GM19099 (cell line): Measurements from ENCODE around the gene GPC5.

Source experiments
- POLR2A ChIP-seq: IDR thresholded peaks from 3 replicates; pipeline ENCODE4 v1.6.1; 2011; ENCODE audit warnings: low read depth; ENCODE audit not compliant: insufficient read length; ENCODE audit errors: extremely low read depth

Gene GPC5

DNA sequence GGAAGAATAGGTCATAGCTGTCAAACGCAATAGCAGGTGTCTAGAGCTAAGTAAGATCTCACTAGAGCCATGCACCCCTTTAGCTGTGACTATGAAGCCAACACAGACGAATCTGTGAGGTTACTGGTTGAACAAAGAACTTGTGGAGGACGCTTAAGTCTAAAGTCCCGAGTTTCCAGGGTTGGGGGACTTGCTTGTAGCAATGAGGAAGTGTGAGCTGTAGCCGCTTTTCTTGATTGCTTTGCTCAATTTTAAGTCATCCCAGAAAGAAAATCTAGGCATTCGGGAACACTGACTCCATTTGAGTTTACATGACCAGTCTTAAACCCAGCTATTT lies 1.6 kb downstream of the GPC5 start:
- TF ChIP-seq POLR2A: no peak

DNA sequence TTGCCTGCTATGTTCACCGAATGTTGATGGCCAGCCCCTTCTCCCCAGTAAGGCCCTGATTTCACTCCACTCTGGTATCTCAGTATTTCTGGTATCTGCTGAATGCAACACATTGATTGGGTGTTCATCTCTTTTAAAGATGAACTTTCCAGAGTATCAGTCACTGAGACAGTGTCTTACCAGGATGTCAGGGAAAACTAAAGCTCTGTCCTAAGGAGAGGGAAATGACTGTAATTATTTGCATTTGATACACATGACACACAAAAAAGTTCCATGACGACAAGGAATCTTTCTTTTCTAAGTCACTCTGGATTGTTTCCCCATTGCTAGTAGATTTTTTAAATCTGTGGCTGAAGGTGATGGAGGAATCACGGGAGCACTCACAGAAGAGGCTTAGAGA lies 2.2 kb downstream of the GPC5 start:
- no peak for TF ChIP-seq POLR2A

- TF ChIP-seq POLR2A: no peak
Observed at GRCh38 chr13:91401920-91402319, 3.5 kb downstream of the GPC5 start.

GRCh38 chr13:91405240-91405639 lies 6.8 kb downstream of the GPC5 start:
- no peak for TF ChIP-seq POLR2A

DNA sequence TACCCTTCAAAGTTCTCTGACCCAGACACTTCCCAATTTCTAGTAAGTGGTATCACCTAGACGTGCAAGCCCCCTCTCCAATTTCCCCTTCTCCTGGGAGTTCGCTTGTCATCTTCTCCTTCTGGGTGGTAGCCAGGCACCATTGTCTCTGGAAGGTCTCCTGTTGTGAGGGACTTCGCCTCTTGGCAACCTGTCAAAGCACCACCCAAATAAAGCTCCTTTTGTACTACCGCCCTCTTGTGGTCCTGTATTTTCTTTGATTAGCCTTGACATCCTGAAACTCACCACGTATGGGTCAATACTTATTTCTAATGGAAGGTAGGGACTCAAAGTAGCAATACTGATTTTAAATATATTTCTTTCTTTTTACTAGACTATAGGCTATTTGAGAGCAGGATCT lies 8.2 kb downstream of the GPC5 start:
- no peak for TF ChIP-seq POLR2A

GRCh38 chr13:91408971-91409370 lies 10.6 kb downstream of the GPC5 start:
- no peak for TF ChIP-seq POLR2A

DNA sequence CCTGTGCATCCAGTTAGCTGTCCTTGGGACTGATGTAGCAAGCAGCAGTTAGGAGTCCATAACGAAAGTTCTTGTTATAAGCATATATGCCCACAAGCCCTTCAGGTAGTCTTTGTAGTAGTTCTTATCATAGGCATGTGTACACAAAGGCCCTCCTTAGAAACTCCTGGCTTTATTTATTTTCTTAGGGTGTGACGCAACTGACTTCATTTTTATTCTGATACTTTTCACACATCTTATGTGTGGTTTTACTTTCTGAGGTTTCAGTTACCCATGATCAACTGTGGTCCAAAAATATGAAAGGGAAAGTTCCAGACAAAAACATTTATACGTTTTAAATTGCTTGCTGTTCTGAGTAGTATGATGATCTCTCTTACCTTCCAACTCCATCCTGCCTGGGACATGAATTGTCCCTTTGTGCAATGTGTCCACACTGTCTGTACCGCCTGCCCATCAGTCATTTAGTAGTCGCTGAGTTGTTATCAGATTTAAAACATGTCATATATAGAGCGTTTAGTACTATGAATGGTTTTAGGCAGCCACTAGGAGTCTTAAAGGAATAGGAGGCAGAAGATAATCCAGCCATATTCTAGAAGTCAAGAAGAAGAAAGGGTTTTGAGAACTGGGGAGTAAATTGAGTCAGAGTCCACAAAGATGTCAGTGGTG lies 19.4 kb downstream of the GPC5 start:
- no peak for TF ChIP-seq POLR2A

- no peak for TF ChIP-seq POLR2A
Observed at GRCh38 chr13:91426913-91427312, 28.5 kb downstream of the GPC5 start.

GRCh38 chr13:91450913-91451312 lies 52.5 kb downstream of the GPC5 start:
- no peak for TF ChIP-seq POLR2A

GRCh38 chr13:91454666-91455065 lies 56.2 kb downstream of the GPC5 start:
- no peak for TF ChIP-seq POLR2A

DNA sequence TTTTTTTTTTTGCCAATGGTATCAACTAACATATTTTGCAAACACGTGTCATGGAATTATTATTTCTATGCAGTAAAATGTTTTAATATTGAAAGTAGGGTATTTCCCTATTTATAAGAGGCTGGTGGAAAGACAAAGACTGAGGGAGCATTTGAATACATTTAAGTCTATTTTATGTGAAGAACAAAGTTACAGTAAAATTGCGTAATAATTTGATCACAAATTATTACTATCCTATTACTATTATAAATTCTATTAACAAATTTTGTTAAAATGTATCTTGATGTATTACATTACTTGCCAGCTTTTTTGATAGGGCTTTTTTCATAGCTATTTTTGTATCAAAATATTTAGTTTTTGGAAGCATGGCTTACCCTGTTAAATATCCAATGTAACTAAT lies 58.4 kb downstream of the GPC5 start:
- TF ChIP-seq POLR2A: no peak

DNA sequence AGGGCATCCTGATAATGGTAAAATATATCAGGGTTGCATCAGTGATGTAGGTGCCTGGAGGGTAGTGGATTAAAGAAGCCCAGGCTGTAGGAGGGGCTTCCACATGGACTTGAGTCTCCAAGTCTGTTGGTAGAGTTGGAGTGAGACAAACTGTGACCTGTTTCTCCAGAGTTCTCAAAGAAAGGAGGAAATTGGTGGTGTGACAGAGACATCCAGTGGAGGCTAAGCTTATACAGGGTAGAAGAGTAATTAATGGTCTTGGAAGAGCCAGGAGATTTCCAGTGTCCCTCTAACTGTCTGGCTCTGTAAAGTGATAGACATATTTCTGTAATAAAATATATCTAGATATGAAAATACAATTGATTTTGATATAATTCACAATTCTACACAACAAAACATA lies 61.1 kb downstream of the GPC5 start:
- TF ChIP-seq POLR2A: no peak

DNA sequence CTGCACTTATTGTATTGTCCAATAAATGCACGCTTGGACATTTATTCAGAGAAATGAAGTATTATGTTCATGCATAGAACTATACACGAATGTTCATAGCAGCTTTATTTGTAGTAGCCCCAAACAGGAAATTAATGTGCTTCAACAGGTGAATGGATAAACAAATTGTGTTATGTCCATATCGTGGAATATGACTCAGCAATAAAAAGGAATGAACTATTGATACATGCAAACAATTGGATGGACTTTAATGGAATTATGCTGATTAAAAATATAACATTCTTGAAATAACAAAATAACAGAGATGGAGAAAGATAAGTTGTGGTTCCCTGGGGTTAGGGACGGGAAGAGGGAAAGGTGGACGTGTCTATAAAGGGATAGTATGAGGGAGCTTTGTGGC lies 65.9 kb downstream of the GPC5 start:
- TF ChIP-seq POLR2A: no peak

GRCh38 chr13:91467236-91467635 lies 68.8 kb downstream of the GPC5 start:
- TF ChIP-seq POLR2A: no peak

GRCh38 chr13:91468301-91468700 lies 69.9 kb downstream of the GPC5 start:
- TF ChIP-seq POLR2A: no peak

DNA sequence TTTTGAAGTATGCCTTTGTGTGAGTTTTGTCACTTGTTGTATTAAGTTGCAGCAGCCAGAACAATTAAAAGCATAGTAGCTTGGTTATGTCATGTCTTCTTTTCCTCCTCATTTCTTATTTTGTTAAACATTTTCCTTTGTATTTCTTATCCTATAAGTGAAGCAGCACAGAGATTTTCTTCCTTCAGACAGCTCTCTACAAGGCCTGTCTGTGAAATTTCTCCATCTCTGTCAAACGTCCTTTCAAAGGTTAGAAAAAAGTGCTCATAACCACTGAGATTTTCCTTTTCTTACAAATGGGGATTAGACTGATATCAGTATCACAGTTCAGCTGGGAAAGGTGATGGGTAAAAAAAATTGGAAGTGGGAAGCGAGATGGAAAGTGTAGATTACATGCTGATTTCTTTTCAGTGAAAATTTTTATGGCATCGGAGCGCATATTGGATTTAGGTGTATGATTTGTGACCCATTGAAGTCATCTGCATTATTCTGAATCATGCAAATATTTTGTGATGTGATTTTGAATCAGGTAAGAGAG lies 71.7 kb downstream of the GPC5 start:
- TF ChIP-seq POLR2A: no peak

- no peak for TF ChIP-seq POLR2A
Observed at GRCh38 chr13:91470681-91471080, 72.3 kb downstream of the GPC5 start.

- no peak for TF ChIP-seq POLR2A
Observed at GRCh38 chr13:91482427-91482826, 84.0 kb downstream of the GPC5 start.

GRCh38 chr13:91491980-91492379 lies 93.6 kb downstream of the GPC5 start:
- TF ChIP-seq POLR2A: no peak
